Fibroblast of peridontal ligament (primary cell): Measurements from ENCODE around the gene RNF13.
A peak's percentile ranks its signal among the peaks of the same experiment; 100 is the strongest.
"Not testable (repeated sequence)": the region's sequence is repeated elsewhere in the genome, so short reads cannot be mapped to it uniquely, and the experiment has no call there.

ENCODE experiments used
- DNase-seq: peaks from one replicate; pipeline ENCODE4 v3.0.0-alpha.2; 2010; ENCODE audit errors: extremely low read depth

RNF13 gene

GRCh38 chr3:149955449-149955848 is 142.4 kb downstream of the RNF13 start:
- no peak for DNase-seq

- no peak for DNase-seq
These were observed 144.5 kb downstream of the RNF13 start for GRCh38 chr3:149957361-149958125.

- no peak for DNase-seq
These were observed 145.3 kb downstream of the RNF13 start for GRCh38 chr3:149958171-149958796.

GRCh38 chr3:149959443-149959842 is 146.4 kb downstream of the RNF13 start:
- DNase-seq, result no peak

GRCh38 chr3:149963485-149963884 is 150.5 kb downstream of the RNF13 start:
- DNase-seq, result no peak

- peak; percentile 62 for DNase-seq
These were observed 151.3 kb downstream of the RNF13 start for GRCh38 chr3:149964291-149964690.

- DNase-seq, result peak; percentile 75
These were observed 152.3 kb downstream of the RNF13 start for GRCh38 chr3:149965278-149965677.

- DNase-seq, result peak; percentile 85
These were observed 154.2 kb downstream of the RNF13 start for GRCh38 chr3:149967086-149967685.

- DNase-seq, result no peak
These were observed 155.2 kb downstream of the RNF13 start for GRCh38 chr3:149968216-149968615.

GRCh38 chr3:149969110-149969939 is 156.3 kb downstream of the RNF13 start:
- DNase-seq, result peak; percentile 87

GRCh38 chr3:149969940-149970715 is 157.1 kb downstream of the RNF13 start:
- DNase-seq, result peak; percentile 87

GRCh38 chr3:149970716-149971402 is 157.8 kb downstream of the RNF13 start, which contains the start of gene PFN2:
TSS of gene PFN2 (minus strand) at chr3:149970895. CDS start at chr3:149970856, 39 bp downstream.
- peak; percentile 68 for DNase-seq

- peak; percentile 68 for DNase-seq
These were observed 158.5 kb downstream of the RNF13 start for GRCh38 chr3:149971403-149972075.

- no peak for DNase-seq
These were observed 162.9 kb downstream of the RNF13 start for GRCh38 chr3:149975919-149976318.

- peak; percentile 62 for DNase-seq
These were observed 164.4 kb downstream of the RNF13 start for GRCh38 chr3:149977386-149977785.

- DNase-seq, result not testable (repeated sequence)
These were observed 169.0 kb downstream of the RNF13 start for GRCh38 chr3:149981979-149982378.

GRCh38 chr3:149983053-149983452 is 170.0 kb downstream of the RNF13 start:
- not testable (repeated sequence) for DNase-seq

- no peak for DNase-seq
These were observed 170.6 kb downstream of the RNF13 start for GRCh38 chr3:149983628-149984027.

- DNase-seq, result no peak
These were observed 176.3 kb downstream of the RNF13 start for GRCh38 chr3:149989307-149989706.

GRCh38 chr3:149990423-149990948 is 177.5 kb downstream of the RNF13 start:
- DNase-seq, result peak; percentile 54
